Muscle layer of duodenum (tissue), 2 donors: ENCODE measurements around the gene ZNF169.
"Not testable (repeated sequence)": the region's sequence is repeated elsewhere in the genome, so short reads cannot be mapped to it uniquely, and the experiment has no call there.

Experiments
- H3K27ac ChIP-seq: one replicate; pipeline ENCODE4 v1.7.0; 2013; ENCODE audit warnings: mild to moderate bottlenecking, low read length
- H3K27me3 ChIP-seq: one replicate; pipeline ENCODE4 v1.7.0; 2013; ENCODE audit warnings: low read depth, mild to moderate bottlenecking, control low read depth, low read length
- H3K36me3 ChIP-seq, 2 donors: one replicate each; pipeline ENCODE4 v1.7.0; 2013; ENCODE audit warnings: low read length in 2 of 2, control low read depth in 1 of 2, mild to moderate bottlenecking in 1 of 2; ENCODE audit not compliant: insufficient read depth in 2 of 2, control insufficient read depth in 1 of 2
- H3K4me1 ChIP-seq, 2 donors: one replicate each; pipeline ENCODE4 v1.7.0; 2013; ENCODE audit warnings: low read length in 2 of 2, mild to moderate bottlenecking in 2 of 2, control low read depth in 1 of 2, moderate library complexity in 1 of 2; ENCODE audit not compliant: insufficient read depth in 2 of 2, control insufficient read depth in 1 of 2
- H3K4me3 ChIP-seq, 2 donors: one replicate each; pipeline ENCODE4 v1.7.0; 2013; ENCODE audit warnings: low read length in 2 of 2, low read depth in 1 of 2, mild to moderate bottlenecking in 1 of 2
- H3K9me3 ChIP-seq, 2 donors: one replicate each; pipeline ENCODE4 v1.7.0; 2013; ENCODE audit warnings: low read length in 2 of 2, control low read depth in 1 of 2, mild to moderate bottlenecking in 1 of 2; ENCODE audit not compliant: control insufficient read depth in 1 of 2
- donor health status: healthy.

The ZNF169 gene

DNA sequence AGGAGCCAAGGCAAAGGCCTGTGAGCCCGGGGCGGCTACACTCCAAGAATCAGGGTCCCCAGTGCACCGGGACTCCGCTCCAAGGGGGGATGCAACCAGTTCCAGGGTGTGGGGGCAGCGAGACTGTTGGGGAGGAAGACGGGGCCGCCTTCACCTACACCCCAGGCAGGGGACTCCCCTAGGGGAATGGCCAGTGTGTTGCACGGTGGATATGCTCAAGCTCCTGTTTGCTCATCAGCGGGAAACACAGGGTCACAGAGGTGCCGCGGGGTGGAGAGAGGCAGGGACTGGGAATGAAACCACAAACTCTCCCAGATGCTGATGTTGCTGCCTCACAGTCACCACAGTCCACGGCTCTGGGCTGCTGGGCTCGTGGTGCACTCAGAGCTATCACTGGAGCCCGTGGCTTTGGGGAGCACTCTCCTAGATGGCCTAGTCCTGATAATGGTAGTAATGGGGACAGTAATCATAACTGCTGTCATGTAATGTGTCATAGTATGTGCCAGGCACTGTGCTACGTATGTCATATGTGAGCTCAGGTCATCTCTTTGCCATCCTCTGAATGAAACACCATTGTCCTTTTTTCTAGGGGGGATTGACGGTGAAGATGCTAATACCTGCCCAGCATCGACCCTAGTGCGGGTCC is 64.2 kb downstream of the ZNF169 start:
- not testable (repeated sequence) for H3K27me3 ChIP-seq, H3K27ac ChIP-seq, H3K9me3 ChIP-seq, H3K4me3 ChIP-seq, H3K4me1 ChIP-seq, H3K36me3 ChIP-seq

DNA sequence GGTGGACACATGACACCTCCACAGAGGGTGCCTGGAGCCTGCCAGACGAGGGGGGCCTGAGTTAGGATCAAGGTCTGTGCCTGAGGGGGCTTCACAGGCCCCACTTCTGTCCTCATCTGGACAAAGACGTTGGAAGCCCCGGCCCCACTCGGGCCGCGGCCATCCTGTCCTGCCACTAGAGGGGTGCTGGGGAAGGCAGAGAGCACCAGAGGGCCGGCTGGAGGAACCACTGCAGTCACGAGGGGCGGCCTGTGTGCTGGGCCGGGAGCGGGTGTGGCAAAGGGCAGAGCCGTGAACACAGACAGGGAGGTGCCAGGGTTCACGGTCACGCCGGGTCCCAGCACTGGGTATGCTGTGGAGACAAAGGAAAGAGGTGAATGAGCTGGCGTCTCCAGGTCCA is 66.5 kb downstream of the ZNF169 start:
- H3K27me3 ChIP-seq, H3K9me3 ChIP-seq, H3K4me1 ChIP-seq, H3K27ac ChIP-seq, H3K36me3 ChIP-seq, H3K4me3 ChIP-seq: not testable (repeated sequence)

DNA sequence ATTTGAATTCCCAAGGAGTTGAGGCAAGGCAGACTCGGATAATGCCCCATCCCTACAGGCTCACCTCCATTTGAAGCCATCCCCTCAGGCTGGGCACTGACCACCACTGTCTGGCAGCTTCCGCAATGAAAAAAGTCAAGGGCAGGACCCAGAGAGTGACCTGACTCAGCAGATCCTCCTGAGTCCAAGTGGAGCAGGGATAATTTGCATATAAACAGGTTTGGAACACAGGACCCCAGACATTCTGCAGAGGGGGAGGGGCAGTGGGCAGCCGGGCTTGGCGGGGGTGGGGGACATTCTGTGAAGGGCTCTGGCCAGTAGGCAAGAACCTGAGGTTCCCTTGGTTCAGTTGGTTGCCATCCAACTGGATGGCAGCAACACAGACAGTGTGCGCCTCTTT is 69.4 kb downstream of the ZNF169 start, which contains the start of gene NUTM2F:
TSS of gene NUTM2F (minus strand) at position 101 of the 400 bp plus-strand sequence. CDS start at position 80, 21 bp downstream.
- H3K4me3 ChIP-seq, H3K27ac ChIP-seq, H3K27me3 ChIP-seq, H3K9me3 ChIP-seq, H3K4me1 ChIP-seq, H3K36me3 ChIP-seq: not testable (repeated sequence)

DNA sequence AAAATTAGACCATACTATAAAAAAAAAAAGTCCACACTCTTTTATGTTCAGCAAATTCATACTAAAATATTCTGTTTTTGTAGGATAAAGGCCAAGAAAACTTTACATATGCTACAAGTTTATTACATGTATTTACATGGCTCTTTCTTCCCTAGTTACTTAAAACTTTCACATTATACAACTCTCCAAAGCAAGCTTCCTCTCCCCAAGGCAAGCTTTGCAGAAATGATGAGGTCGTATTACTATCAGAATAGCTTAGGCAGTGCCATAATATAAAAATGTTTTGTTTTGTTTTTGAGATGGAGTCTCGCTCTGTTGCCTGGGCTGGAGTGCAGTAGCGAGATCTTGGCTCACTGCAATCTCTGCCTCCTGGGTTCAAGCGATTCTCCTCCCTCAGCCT is 77.3 kb downstream of the ZNF169 start:
- H3K4me1 ChIP-seq, H3K4me3 ChIP-seq, H3K9me3 ChIP-seq, H3K27me3 ChIP-seq, H3K36me3 ChIP-seq, H3K27ac ChIP-seq: not testable (repeated sequence)

DNA sequence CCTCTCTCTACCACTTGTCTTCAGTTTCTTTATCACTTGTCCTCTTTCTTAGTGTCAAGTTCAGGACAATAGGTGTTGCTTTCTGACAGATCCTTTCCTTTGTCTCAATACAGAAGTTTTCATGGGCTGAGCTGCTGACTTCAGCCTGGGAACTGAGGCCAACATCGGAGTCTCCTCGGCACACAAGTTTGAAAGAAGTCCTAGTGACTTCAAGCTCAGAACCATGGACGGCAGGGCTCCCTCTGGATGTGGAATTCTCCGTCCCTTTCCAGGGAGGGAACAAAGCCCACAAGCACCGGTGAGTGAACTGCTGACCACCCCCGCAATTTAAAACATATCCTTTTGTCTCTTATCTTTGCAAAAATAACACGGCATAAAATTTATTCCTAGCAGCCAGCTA is 79.6 kb downstream of the ZNF169 start:
- H3K9me3 ChIP-seq, H3K36me3 ChIP-seq, H3K27me3 ChIP-seq, H3K27ac ChIP-seq, H3K4me1 ChIP-seq, H3K4me3 ChIP-seq: not testable (repeated sequence)

DNA sequence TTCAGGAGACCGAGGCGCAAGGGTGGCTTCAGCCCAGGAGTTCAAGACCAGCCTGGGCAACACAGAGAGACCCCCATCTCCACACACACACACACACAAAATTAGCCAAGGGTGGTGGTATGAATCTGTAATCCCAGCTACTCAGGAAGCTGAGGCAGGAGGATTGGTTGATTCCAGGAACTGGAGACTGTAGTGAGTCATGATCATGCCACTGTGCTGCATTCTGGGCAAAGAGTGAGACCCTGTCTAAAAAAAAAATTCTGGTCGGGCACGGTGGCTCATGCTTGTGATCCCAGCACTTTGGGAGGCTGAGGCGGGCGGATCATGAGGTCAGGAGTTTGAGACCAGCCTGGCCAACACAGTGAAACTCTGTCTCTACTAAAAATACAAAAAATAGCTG is 80.6 kb downstream of the ZNF169 start:
- not testable (repeated sequence) for H3K27ac ChIP-seq, H3K9me3 ChIP-seq, H3K36me3 ChIP-seq, H3K4me3 ChIP-seq, H3K4me1 ChIP-seq, H3K27me3 ChIP-seq

DNA sequence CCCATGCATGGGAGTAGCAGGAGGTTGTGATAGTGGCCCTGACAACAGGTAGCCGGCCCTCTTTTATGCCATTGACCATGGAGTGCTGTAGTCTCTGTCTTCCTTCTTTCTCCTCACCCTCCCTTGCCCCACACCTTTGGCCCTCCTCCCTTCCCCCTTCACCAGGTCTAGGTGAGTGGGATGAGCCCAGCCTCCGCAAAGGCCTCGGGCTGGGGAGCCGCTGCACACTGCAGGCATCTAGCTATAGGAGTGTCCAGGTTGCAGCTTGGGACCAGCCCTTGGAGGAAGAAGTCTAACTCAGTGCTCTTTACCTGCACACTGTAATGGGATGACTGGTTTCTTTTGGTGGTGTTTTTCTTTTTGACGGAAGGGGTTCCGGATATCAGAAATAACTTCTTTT is 81.7 kb downstream of the ZNF169 start:
- not testable (repeated sequence) for H3K4me3 ChIP-seq, H3K9me3 ChIP-seq, H3K4me1 ChIP-seq, H3K27me3 ChIP-seq, H3K36me3 ChIP-seq, H3K27ac ChIP-seq

DNA sequence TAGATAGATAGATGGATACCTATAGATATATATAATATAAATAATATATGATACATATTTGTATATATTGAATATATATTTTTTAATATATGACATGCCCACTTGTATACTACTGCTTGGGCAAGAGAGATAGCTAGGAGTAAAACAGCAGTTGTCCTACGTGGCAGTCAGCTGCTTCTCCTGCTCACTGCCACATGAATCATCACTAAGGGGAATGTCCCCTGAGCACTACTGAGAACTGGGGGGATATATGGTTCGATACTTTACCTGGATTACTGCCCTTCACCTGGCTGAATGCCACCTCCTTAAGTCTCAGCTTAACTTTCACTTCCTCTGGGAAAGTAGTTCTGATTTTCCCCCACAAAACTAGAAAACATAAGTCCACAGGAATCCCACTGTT is 82.6 kb downstream of the ZNF169 start:
- not testable (repeated sequence) for H3K9me3 ChIP-seq, H3K4me1 ChIP-seq, H3K36me3 ChIP-seq, H3K27me3 ChIP-seq, H3K27ac ChIP-seq, H3K4me3 ChIP-seq

DNA sequence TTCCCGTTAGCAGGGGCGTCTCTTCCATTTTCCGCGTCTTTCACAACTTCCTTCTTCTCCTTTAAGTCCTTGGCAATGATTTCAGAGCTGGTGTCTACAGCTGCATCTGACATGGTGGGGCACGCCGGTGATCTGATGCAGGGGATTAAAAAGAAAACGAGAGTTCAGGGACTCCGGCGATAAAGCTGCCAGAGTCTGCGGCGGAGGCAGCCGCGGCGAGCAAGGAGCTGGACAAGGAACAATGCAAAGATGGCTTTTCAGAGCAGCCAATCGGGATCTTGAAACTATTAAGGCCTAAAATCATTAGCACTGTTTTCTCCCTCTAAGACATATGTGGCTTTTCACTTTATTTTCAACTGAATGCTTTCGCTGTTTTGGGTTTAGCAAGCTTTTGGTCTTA is 88.4 kb downstream of the ZNF169 start:
- H3K27me3 ChIP-seq, H3K4me3 ChIP-seq, H3K27ac ChIP-seq, H3K4me1 ChIP-seq, H3K9me3 ChIP-seq, H3K36me3 ChIP-seq: not testable (repeated sequence)

DNA sequence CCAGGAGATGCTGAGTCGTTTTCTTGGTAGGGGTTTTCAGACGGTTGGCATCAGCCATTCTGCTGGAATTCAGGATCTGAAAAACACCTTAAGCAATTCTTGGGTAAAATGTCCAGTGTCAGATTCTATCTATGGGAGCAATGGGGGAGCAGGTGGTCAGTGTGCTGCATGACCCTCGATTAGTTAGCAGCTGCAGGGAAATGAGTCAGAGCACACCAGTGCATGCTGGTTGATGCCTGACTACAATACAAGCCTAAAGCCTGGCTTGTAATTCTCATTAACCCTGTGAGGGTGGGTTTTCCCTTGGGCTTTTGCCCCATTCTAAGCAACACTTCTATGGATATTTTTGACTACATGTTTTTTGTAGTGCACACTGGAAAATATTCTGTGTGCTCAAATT is 89.7 kb downstream of the ZNF169 start:
- H3K27me3 ChIP-seq, H3K27ac ChIP-seq, H3K9me3 ChIP-seq, H3K4me1 ChIP-seq, H3K4me3 ChIP-seq, H3K36me3 ChIP-seq: not testable (repeated sequence)
